CD4-positive, alpha-beta T cell (primary cell): ENCODE results near the gene TMEM51. TPM values are rescaled to one million over a fixed set of nuclear protein-coding genes. Genes with fewer than 3 reads are reported as not detected.

ENCODE experiments used
- ATAC-seq: fragments of 200-7000 bp; cut with Tn5 transposase; one replicate; pipeline ENCODE4 v1.10.0; 2022; ENCODE audit warnings: mild to moderate bottlenecking; ENCODE audit not compliant: poor library complexity
- CTCF ChIA-PET: fragments of 350-600 bp; sonication (Branson Sonifier 250); formaldehyde crosslinking; loops from one replicate; lab custom pipeline; 2021; ENCODE audit warnings: antibody characterized with exemption, inconsistent platforms; lab: Charles Lee
- POLR2A ChIA-PET: fragments of 350-600 bp; sonication (Branson Sonifier 250); formaldehyde crosslinking; loops from one replicate; lab custom pipeline; 2021; ENCODE audit warnings: antibody characterized with exemption, inconsistent platforms; lab: Charles Lee
- DNase-seq, 14 experiments: peaks; one replicate each; pipeline ENCODE4 v3.0.0-alpha.2; 2013 to 2020; ENCODE audit warnings: mixed read lengths in 2 of 14
- H3K27ac ChIP-seq, 2 donors: one replicate each; pipeline versions ENCODE4 v1.5.1 to v1.7.0; 2013; ENCODE audit warnings: low read length in 2 of 2, low read depth in 1 of 2, mild to moderate bottlenecking in 1 of 2
- H3K27me3 ChIP-seq, 2 experiments: 1 replicate in 1 of 2; 2 replicates in 1 of 2; pipeline versions ENCODE4 v1.6.1 to v1.7.0; 2013; ENCODE audit warnings: low read length in 2 of 2, control low read depth in 1 of 2, mild to moderate bottlenecking in 1 of 2, moderate library complexity in 1 of 2; ENCODE audit not compliant: insufficient read depth in 2 of 2, control insufficient read depth in 1 of 2
- H3K36me3 ChIP-seq: one replicate; pipeline ENCODE4 v1.6.1; 2013; ENCODE audit warnings: low read length, control low read depth; ENCODE audit not compliant: insufficient read depth
- H3K4me1 ChIP-seq: one replicate; pipeline ENCODE4 v1.6.1; 2013; ENCODE audit warnings: low read length, control low read depth; ENCODE audit not compliant: insufficient read depth
- H3K4me3 ChIP-seq: one replicate; pipeline ENCODE4 v1.5.1; 2013; ENCODE audit warnings: mild to moderate bottlenecking, low read length, moderate library complexity
- H3K9me3 ChIP-seq, 2 experiments: 1 replicate in 1 of 2; 2 replicates in 1 of 2; pipeline versions ENCODE4 v1.6.1 to v1.7.0; 2013; ENCODE audit warnings: low read length in 2 of 2, mild to moderate bottlenecking in 2 of 2, control low read depth in 1 of 2, moderate library complexity in 1 of 2; ENCODE audit not compliant: control insufficient read depth in 1 of 2, insufficient read depth in 1 of 2
- H3K27ac Mint-ChIP-seq: one replicate; pipeline ENCODE4 v1.8.0; 2020; ENCODE audit warnings: mixed read lengths
- H3K27me3 Mint-ChIP-seq: one replicate; pipeline ENCODE4 v1.8.0; 2021; ENCODE audit warnings: mixed read lengths
- H3K36me3 Mint-ChIP-seq: one replicate; pipeline ENCODE4 v1.8.0; 2021; ENCODE audit warnings: low read depth, mixed read lengths
- H3K4me1 Mint-ChIP-seq: one replicate; pipeline ENCODE4 v1.8.0; 2021; ENCODE audit warnings: low read depth, mixed read lengths
- H3K4me3 Mint-ChIP-seq: one replicate; pipeline ENCODE4 v1.8.0; 2020; ENCODE audit warnings: mild to moderate bottlenecking, mixed read lengths
- H3K9me3 Mint-ChIP-seq: one replicate; pipeline ENCODE4 v1.8.0; 2020; ENCODE audit warnings: mixed read lengths
- intact Hi-C, 2 experiments: fragments of 100-400 bp; cut with DNase I in 1 of 2; cut with micrococcal nuclease in 1 of 2; formaldehyde crosslinking; loops; one replicate each; pipeline versions ENCODE4 v1.15.1 to v1.9.0; 2023 to 2025; cut with DNase I, micrococcal nuclease
- total RNA-seq, 174 experiments: library from RNA in 2 of 174; stranded (reverse) in 2 of 174; gene quantifications; one replicate each; pipeline ENCODE4 v1.2.3 and lab custom pipeline; 2021 to 2026
- TF ChIP-seq, protein P1 (sequence below): fragments of 200-600 bp; IDR thresholded peaks from one replicate; pipeline ENCODE4 v1.8.0; 2022; ENCODE audit warnings: antibody characterized with exemption, mild to moderate bottlenecking

Gene TMEM51
- total RNA-seq, 2 experiments from 2014 or later = not detected

DNA sequence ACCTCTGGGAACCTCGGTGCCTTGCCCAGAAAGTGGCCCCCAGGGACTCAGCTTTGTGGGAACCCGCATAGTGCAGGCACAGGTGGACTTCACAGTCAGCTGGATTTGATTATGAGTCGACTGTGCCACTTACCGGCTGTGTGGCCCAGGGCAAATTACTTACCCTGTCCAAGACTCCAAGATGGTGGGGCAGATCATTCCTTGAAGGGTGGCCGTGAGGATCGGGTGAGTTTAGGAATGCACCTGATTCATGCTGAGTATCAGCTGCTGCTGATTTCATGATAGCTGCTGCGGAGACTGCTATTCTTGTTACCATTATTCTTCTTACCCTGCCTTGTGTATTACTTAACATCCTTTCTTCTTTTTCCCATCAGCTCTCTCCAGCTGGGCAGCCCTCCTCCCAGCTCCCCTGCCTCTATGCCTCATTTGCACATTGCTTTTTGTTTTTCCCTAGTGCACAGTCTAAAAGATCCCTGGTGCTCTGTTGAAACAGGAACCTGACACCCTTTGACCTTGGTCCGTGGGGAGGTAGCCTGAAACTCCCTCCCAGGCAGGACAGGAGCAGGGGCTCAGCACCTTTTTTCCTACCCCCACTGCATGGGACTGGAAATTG is 53.0 kb downstream of the TMEM51 start:
- Mint-ChIP-seq H3K9me3 (no peaks in the 10 kb centered on the region), H3K27ac (no peak overlapping the region), H3K4me1 (no peaks in the 10 kb centered on the region), H3K27me3 (peaks cover 22% of the 10 kb centered on the region), H3K4me3 (no peak overlapping the region), H3K36me3 (no peaks in the 10 kb centered on the region)
- no peak for DNase-seq
- Histone ChIP-seq H3K4me3 (no peak overlapping the region), H3K27me3 (peaks cover 0 to 2% of the 10 kb centered on the region in 2 experiments), H3K4me1 (no peaks in the 10 kb centered on the region), H3K27ac (no peak overlapping the region), H3K36me3 (no peaks in the 10 kb centered on the region), H3K9me3 (no peaks in the 10 kb centered on the region)
- ChIA-PET CTCF (no interaction called here), POLR2A (no interaction called here)
- no peak for ATAC-seq
- TF ChIP-seq, protein P1, sequence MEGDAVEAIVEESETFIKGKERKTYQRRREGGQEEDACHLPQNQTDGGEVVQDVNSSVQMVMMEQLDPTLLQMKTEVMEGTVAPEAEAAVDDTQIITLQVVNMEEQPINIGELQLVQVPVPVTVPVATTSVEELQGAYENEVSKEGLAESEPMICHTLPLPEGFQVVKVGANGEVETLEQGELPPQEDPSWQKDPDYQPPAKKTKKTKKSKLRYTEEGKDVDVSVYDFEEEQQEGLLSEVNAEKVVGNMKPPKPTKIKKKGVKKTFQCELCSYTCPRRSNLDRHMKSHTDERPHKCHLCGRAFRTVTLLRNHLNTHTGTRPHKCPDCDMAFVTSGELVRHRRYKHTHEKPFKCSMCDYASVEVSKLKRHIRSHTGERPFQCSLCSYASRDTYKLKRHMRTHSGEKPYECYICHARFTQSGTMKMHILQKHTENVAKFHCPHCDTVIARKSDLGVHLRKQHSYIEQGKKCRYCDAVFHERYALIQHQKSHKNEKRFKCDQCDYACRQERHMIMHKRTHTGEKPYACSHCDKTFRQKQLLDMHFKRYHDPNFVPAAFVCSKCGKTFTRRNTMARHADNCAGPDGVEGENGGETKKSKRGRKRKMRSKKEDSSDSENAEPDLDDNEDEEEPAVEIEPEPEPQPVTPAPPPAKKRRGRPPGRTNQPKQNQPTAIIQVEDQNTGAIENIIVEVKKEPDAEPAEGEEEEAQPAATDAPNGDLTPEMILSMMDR = no peak
- intact Hi-C loops = no loop called here

DNA sequence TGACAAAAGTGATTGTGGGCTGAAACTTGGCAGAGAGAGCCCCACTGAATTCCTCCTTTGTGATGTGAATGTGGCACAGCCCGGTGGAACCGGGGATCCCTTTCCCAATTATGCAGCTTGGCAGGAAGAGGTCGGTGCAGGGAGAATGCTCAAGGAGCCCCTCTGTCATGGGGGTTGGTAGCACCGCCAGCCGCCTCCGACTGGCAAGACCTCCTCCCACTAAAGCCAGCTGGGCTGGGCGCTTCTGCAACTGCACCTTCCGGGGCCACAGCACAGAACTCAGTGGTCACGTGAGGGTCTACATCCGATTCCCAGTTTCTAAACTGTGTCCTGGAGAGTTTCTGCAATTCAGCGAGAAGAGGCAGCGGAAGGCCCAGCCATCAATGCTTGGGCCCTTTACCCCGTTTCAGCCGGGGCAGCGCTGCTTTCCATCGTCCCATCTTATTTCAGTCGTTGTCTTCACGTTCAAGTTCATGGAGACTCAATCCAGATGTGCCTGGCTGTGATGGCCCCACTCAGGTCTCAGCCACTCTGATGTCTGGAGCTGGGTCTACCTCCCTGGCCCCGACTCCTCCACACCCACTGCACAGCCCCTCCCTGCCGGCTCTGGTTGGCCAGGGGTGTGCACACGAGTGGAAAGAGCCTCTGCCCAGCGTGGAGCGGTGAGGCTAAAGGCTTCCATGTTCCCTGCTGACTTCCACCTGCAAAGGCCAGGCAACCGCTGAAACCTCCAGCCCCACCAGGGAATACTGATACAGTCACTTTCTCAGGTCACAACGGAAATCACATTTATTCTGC is 53.7 kb downstream of the TMEM51 start:
- no peaks in the 10 kb centered on the region for H3K9me3 ChIP-seq
- ChIA-PET POLR2A (no interaction called here), CTCF (interaction anchor here (0.5 kb wide), 1 partner anchor 20 kb away, joined by 3 read pairs; no protein-coding TSS in a partner anchor)
- no peak overlapping the region for H3K4me3 Mint-ChIP-seq
- H3K27me3 ChIP-seq = peaks cover 0 to 2% of the 10 kb centered on the region in 2 experiments
- intact Hi-C loops = no loop called here
- H3K36me3 ChIP-seq = no peaks in the 10 kb centered on the region
- no peak overlapping the region for H3K27ac Mint-ChIP-seq
- H3K27ac ChIP-seq = no peak overlapping the region
- no peaks in the 10 kb centered on the region for H3K36me3 Mint-ChIP-seq
- H3K4me1 Mint-ChIP-seq = no peaks in the 10 kb centered on the region
- H3K27me3 Mint-ChIP-seq = peaks cover 23% of the 10 kb centered on the region
- TF ChIP-seq, protein P1 = no peak
- H3K9me3 Mint-ChIP-seq = no peaks in the 10 kb centered on the region
- H3K4me1 ChIP-seq = no peaks in the 10 kb centered on the region
- DNase-seq (no peak), ATAC-seq (no peak)
- no peak overlapping the region for H3K4me3 ChIP-seq

DNA sequence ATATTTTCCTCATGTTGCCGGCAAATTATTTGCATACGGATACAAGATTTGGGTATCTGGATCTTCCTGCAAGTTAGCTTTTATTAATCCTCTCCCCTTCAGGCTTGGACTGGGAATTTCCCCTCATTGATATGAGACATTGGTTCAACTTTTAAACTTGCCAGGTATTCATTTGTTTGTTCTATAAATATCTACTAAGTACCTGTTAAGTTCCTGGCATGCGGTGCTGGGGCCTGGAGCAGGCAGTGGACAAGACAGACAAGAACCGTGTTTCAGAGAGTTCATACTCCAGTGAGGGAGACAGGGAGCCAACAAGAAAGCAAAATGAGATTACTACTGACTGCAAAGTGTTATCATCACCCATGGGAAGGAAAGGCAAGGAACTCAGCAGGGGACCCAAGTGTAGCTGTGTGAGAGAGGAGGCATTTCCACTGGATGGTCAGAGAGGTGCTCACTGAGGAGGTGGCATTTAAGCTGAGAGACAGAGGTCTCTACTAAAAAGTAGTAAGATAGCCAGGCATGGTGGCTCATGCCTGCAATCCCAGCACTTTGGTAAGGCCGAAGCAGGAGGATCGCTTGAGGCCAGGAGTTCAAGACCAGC is 54.4 kb downstream of the TMEM51 start:
- intact Hi-C loops = no loop called here
- no peaks in the 10 kb centered on the region for H3K4me1 Mint-ChIP-seq
- ChIA-PET CTCF (interaction anchor here (0.5 kb wide), 1 partner anchor 20 kb away, joined by 3 read pairs; no protein-coding TSS in a partner anchor), POLR2A (no interaction called here)
- no peak overlapping the region for H3K27ac Mint-ChIP-seq
- H3K27me3 Mint-ChIP-seq = peaks cover 28% of the 10 kb centered on the region
- H3K4me3 Mint-ChIP-seq = no peak overlapping the region
- peaks cover 0 to 2% of the 10 kb centered on the region in 2 experiments for H3K27me3 ChIP-seq
- TF ChIP-seq, protein P1 = no peak
- H3K9me3 ChIP-seq = no peaks in the 10 kb centered on the region
- no peak overlapping the region for H3K27ac ChIP-seq
- H3K9me3 Mint-ChIP-seq = no peaks in the 10 kb centered on the region
- DNase-seq (no peak), ATAC-seq (no peak)
- no peaks in the 10 kb centered on the region for H3K36me3 ChIP-seq
- H3K36me3 Mint-ChIP-seq = no peaks in the 10 kb centered on the region
- no peak overlapping the region for H3K4me3 ChIP-seq
- no peaks in the 10 kb centered on the region for H3K4me1 ChIP-seq
